ENCODE measurements around the gene TSPAN9. TPM values are rescaled to one million over a fixed set of nuclear protein-coding genes. Genes with fewer than 3 reads are reported as not detected.

Gene TSPAN9
- total RNA-seq, 4 donors from 2014 or later: 27.9 to 49.1 (median 42.0) TPM

GRCh38 chr12:3185260-3185870, 108.2 kb downstream of the TSPAN9 start:
- intact Hi-C loops (cut with DNase I; ENCODE audit: low total_unique reads): no loop called here
- H3K4me3 ChIP-seq (ENCODE audit: low read depth, poor library complexity, severe bottlenecking): no peak overlapping the region
- 91 to 94% methylated on average over 8 to 11 of the region's 11 CpGs for WGBS, 2 donors
- TF ChIP-seq POLR2A (IDR thresholded peaks at IDR 0.05): no peak
- DNase-seq (ENCODE audit: low spot score in 2 of 2): no peak

DNA sequence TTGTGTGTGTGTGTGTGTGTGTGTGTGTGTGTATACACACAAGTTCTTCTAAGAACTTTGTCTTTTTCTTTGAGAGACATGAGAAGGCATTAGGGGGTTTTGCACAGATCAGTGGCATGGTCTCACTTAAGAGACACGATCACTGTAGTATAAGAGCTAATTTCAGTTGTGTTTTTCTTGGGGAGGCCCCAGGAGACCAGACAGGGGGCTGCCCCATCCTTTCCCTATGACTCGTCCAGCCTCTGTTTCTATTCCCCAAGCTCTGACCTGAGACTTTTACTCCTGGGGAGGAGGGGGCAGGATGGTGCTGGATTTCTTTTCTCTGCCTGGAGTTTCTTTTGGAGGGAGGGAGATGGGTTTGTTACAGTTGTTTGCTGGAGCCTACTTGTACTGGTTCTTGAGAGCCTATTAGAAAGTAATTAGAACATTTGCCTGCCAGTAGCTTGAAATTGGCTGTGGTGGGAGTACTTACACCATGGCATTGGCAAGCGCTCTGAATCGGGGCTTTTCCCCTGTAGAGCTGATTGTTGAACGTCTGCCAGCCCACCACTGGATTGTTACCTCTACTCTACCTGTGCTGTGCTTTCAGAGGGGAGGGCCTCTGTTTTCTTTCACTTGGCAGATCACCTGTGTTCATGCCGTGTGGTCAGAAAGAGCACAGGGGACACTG, 109.5 kb downstream of the TSPAN9 start:
- no peak overlapping the region for H3K4me3 ChIP-seq (ENCODE audit: low read depth, poor library complexity, severe bottlenecking)
- 74 to 77% methylated on average over 6 of the region's 6 CpGs for WGBS, 2 donors
- no peak for DNase-seq (ENCODE audit: low spot score in 2 of 2)
- intact Hi-C loops (cut with DNase I; ENCODE audit: low total_unique reads): no loop called here
- TF ChIP-seq POLR2A (IDR thresholded peaks at IDR 0.05): no peak
- no peak for TF ChIP-seq CTCF (IDR thresholded peaks at IDR 0.05)

DNA sequence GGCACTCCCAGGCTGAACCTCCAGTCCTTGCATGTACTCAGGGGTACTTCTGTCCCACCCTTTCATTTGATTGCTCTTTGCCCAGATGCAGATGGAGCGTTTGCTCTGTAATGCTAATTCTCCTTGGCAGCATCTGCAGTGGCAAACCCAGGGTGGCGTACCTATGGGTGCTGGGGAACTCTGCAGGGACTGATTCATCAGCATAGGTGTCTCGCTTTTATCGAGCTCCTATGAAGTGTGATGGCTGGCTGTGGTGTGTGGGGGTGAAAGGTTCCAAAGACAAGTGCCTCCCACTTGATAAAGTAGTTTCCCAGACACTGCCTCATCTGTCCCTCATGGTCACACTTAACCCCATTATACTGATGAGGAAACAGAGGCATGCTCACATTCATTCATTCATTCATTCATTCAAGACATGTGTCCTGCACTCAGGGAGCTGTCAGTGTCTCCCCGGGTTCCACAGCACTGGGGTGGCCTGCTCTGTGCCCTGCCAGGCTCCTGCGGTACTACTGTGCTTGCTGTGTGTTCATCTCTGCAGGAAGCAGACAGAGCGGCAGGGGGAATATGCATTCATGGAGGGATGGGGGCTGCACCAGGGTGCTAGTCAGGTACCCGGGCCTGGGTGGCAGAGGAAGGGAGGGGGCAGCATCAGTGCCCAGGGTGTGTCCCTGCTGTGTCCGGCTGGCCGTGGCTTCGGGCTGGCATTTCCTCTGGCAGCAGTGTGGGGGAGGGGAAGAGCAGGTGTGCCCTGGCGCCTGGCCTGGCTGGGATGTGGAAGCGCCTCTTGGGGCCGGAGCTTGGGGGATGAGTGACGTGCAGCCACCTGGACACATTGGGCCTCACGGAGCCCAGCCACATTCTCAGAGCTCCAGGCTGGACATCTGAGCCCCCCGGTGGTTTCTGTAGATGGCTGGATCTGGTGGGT, 110.9 kb downstream of the TSPAN9 start:
- H3K4me3 ChIP-seq (ENCODE audit: low read depth, poor library complexity, severe bottlenecking): no peak overlapping the region
- WGBS, 2 donors: 77 to 78% methylated on average over 16 to 17 of the region's 17 CpGs
- intact Hi-C loops (cut with DNase I; ENCODE audit: low total_unique reads): no loop called here
- TF ChIP-seq POLR2A (IDR thresholded peaks at IDR 0.05): no peak
- TF ChIP-seq CTCF (IDR thresholded peaks at IDR 0.05): no peak
- DNase-seq (ENCODE audit: low spot score in 2 of 2): no peak

- H3K4me3 ChIP-seq (ENCODE audit: low read depth, poor library complexity, severe bottlenecking): no peak overlapping the region
- DNase-seq (ENCODE audit: low spot score in 2 of 2): no peak
- TF ChIP-seq CTCF (IDR thresholded peaks at IDR 0.05): no peak
- TF ChIP-seq POLR2A (IDR thresholded peaks at IDR 0.05): no peak
- intact Hi-C loops (cut with DNase I; ENCODE audit: low total_unique reads): no loop called here
- WGBS, 2 donors: 35 to 79% methylated on average over 2 of the region's 2 CpGs
Measured at GRCh38 chr12:3189282-3189681, 112.1 kb downstream of the TSPAN9 start.

DNA sequence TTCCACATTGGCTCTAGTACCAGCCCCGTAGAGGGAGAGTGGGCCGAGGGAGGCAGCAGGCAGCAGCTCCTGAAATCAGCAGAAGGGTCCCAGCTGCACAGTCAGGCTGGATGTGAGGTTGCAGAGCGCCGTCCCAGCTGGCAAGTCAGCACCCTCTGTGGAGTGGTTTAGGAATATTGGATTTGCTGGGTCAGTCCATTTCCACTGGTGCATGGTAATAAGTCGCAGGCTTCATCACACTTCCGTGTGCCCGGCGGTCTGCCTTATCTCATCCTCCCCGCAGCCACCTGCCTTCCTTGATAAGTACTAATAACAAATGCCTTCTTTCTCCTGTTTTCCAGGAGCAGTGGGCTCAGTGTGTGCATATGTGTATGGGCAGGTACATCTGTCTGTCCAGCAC, 112.9 kb downstream of the TSPAN9 start:
- no peak overlapping the region for H3K4me3 ChIP-seq (ENCODE audit: low read depth, poor library complexity, severe bottlenecking)
- DNase-seq (ENCODE audit: low spot score in 2 of 2): no peak
- intact Hi-C loops (cut with DNase I; ENCODE audit: low total_unique reads): loop anchor here (10.0 kb wide), 1 partner anchor 55 kb away; no protein-coding TSS in a partner anchor
- TF ChIP-seq POLR2A (IDR thresholded peaks at IDR 0.05): no peak
- 71 to 72% methylated on average over 9 of the region's 9 CpGs for WGBS, 2 donors

DNA sequence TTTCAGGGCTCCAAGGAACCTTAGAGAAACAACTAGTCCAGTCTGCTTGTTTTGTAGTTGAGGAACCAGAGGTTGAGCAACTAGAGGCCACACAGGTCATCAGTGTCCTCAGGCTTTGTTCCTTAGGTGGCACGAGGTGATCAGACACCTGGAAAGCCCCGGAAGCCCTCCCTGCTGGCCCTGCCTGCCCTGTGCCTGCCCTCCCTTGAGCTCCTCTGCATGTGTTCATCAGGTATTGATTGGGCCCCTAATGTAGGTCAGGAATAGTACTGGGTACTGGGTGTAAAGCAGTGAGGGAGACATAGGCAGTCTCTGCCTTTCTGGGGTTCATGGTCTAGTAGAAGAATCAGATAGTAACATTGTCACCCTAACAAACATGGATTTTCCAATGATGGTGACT, 114.3 kb downstream of the TSPAN9 start:
- H3K4me3 ChIP-seq (ENCODE audit: low read depth, poor library complexity, severe bottlenecking): no peak overlapping the region
- 81 to 90% methylated on average over 2 of the region's 2 CpGs for WGBS, 2 donors
- intact Hi-C loops (cut with DNase I; ENCODE audit: low total_unique reads): loop anchor here (10.0 kb wide), 1 partner anchor 57 kb away; no protein-coding TSS in a partner anchor
- DNase-seq (ENCODE audit: low spot score in 2 of 2): no peak
- TF ChIP-seq CTCF (IDR thresholded peaks at IDR 0.05) (no peak), POLR2A (IDR thresholded peaks at IDR 0.05) (no peak)

All from lower leg skin (tissue), 4 donors.